HG02798 (cell line): ENCODE measurements around the gene HEPHL1.

ENCODE experiments used
- ATAC-seq: cut with Tn5 transposase; IDR thresholded peaks from one replicate; pipeline ENCODE4 v1.9.1; 2021; ENCODE audit warnings: mild to moderate bottlenecking; ENCODE audit not compliant: unreplicated experiment, poor library complexity

The HEPHL1 gene

DNA sequence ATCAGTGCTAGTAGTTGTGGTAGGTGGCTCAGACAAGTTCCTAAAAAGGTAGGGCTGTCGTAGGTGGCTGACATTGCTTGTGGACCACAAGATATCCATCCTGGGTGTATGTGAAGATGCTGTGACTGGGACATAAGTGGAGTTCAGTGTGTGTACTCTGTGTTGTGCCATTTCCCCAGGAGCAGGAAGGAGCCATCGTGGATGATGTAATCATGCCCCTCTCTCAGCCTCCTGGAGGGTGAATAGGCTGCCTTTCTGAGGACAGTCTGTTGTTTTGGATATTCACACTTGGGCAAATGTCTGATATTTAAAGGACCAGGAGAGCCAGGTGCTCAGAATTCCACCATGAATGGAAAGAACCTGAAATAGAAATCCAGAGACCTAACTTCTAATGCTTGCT lies 2.7 kb downstream of the HEPHL1 start:
- ATAC-seq, result no peak

DNA sequence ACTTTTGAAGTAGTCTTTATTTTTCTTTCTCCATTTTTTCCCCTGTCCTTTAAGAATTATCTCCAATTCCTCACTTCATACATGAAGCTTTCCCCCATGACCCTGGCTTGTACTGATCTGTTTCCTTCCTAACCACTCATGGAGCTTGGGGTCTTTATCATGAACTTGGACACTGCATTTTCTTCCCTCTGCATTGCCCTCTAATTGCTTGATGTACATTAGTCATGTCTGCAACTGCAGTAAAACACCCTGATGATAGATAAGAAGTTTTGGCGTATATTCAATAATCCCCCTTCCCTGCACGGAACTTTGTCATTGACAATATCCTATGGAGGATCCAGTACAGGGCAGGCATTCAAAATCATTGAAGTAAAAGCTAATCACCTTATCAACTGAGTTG lies 3.4 kb downstream of the HEPHL1 start:
- no peak for ATAC-seq

DNA sequence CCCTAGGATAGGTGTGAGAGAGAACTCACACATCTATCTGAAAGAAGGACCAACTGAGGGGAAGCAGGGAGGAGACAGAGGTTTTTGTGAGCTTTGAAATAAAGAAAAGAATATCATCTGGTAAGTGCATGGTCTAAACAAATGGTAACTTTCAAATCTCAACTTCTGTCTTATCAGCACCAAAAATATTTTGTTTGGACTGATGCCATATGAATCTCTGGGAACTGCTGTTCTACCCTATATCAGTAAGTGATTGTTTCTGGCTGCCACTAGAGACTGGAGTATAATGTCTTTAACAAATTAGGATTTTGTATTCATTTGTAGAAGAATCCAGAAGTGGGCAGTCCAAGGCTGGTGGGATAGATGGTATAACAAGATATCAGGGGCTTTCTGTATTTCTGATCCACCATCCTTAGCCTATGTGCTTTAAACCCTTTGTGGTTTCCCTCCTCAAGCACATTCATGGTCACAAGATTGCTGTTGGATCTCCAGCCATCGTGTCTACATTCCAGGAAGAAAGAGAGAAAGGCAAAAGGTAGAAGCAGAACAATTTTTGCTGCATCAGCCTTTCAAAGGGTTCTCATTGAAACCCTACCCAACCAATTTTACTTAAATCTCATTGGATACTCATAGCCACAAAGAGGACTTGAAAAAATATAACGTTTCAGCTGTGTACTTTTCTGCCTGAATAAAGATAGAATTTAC lies 4.7 kb downstream of the HEPHL1 start:
- no peak for ATAC-seq

DNA sequence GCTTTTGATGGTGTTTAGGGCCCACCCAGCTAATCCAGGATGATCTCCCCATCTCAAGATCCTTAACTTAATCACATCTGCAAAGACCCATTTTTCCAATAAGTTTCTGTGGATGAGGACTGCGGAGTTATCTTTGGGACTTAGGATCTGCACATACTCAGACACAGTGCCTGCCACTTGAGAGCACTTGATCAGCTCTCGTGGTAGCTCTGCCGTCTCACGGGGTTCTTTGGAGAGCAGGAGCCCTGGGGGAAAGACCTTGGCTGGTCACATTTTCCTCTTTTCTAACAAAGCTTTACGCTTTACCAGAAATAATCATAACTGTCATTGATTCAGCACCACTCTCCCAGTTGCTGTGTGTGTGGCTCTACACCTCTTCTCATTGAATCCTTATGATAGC lies 6.1 kb downstream of the HEPHL1 start:
- no peak for ATAC-seq

DNA sequence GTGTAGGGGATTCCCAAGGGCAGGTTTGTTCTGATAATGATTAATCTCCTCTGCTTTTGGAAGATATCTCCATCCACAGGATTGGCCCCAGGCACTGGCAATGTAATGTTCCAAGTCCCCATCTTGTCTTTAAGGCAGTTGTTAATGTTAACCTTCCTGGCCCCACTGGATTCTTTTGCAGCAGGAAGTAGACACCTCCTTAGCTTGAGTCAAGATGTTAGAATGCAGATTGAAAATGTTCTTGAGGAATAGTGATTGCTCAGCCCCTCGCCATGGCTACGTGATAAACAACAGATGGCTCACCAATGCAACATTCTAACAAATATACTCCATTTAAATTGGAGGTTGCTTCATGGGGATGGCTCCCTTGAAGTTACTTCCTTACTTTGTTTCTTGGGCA lies 7.3 kb downstream of the HEPHL1 start:
- no peak for ATAC-seq

DNA sequence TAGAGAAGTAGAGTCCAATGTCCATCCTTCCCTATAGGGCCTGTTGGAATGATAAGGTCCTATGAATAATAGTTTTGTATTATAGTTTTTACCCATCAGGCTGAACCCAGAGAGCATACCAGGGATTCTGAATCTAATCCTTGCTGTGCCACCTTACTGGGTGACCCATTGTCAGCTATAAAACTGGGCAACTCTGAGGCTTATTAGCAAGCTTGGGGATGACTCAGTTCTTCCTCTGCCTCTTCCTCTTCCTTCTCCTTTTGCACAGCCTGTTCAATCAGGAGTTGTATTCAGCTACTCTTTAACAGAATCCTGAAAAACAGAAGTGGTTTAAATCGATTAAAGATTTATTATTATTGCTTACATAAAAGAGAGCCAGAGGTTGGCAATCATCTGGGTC lies 8.9 kb downstream of the HEPHL1 start:
- ATAC-seq, result no peak

DNA sequence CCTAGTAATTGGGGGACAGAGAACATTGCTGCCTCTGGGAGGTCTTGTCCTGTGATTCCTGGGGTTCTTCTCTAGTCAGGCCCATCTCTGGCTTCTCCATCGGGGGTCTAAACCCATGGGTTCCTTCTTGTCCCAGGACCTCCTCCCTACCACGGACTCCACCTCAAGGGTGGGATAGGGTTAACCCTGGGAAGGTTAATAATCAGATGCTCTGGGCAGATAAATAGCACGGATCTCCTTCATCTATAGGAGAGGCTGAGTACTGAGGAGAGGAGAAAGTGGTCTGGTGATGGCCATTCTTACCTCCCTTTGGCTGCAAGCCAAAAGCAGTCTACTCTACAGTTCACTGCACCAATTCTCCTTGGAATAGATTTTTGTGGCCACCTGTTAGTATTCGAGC lies 10.5 kb downstream of the HEPHL1 start:
- ATAC-seq, result no peak

DNA sequence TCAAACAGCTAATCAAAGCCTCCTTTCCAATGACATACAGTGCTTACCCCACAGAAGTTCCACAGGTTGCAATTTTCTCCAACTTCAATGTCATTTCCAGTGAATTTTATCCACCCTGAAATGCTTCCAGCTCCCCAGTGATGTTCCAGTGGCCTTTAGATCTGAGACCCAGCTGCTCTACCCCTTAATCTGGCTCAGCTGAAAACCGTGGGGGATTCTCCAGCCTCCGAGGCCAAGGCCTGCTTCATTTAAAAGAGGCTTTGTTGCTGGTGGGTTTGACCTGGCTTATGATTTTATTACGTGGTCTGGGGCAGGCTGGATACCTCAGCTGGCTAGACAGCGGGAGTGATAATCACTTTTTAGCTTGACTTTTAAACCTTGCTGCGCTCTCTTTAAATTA lies 10.9 kb downstream of the HEPHL1 start:
- ATAC-seq, result no peak

DNA sequence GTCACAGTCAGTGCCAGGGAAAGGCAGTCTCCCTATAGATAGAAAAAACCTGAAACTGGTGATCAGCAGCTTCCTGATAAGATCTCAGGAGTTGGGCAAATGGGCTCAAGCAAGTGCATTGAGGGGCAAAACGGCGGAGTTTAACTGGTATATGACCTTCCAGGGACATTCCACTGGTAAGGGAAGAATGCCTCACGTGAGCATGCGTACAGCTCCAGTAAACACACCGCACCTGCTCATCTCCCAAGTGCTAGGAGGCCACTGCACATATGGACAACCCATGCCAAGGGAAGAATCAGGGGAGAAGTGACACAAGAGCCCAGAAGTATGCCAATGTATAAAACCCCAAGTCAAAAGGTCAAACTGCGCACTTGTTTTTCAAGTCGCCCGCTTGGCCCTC lies 11.6 kb downstream of the HEPHL1 start:
- ATAC-seq, result no peak

DNA sequence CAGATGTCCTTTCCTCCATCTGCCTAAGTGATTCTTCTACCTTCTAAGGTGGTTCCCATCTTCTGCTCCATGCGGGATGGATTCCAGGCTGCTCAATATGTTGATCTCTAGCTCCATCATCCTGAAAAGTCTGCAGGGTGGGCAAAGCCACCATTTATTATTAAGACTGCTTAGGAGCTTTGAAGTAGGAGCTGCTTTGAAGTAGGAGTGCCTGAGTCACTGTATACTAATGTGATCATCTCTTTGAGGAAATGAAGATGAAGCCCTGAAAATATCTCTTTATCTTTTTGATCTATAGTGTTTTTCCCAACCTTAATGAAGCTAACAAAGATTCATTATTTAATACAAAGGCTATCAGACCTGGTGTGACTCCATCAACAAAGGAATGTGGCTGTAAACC lies 13.1 kb downstream of the HEPHL1 start:
- no peak for ATAC-seq

DNA sequence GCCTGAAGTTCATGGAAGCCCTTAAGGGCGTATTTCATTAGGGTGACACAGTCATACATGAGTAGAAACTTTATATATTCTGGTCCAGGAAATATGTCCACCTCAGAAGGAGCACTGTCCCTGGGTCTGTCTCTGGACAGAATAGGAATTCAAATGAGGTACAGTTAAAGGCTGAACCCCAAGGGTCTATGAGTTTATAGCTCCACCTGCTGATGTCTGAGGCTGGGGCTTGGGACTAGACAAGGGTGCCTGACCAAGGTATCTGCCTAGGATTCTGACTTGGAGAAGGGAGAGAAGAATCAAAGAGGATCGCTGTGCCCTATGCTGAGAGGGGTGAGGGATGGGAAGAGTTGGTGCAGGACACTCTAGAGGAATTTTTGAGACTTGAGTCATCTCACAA lies 14.9 kb downstream of the HEPHL1 start:
- no peak for ATAC-seq

DNA sequence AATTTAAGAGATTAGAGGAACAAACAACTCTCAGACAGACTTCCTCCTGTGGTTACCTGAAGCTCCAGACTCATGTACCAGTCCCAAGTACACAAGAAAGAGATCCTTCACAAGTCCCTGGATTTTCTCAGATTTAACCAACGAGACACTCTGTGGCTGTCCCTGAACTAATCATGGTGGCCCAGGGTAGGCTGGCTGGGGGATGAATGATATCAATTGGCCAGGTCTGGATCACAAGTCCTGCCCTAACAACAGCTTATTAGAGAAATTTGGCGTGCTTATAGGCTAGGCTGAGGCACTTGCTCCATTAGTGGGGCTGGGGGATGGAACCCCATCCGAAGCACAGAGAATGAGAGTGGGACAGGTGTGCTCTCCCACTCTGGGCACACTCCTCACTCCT lies 22.1 kb downstream of the HEPHL1 start:
- ATAC-seq, result no peak

DNA sequence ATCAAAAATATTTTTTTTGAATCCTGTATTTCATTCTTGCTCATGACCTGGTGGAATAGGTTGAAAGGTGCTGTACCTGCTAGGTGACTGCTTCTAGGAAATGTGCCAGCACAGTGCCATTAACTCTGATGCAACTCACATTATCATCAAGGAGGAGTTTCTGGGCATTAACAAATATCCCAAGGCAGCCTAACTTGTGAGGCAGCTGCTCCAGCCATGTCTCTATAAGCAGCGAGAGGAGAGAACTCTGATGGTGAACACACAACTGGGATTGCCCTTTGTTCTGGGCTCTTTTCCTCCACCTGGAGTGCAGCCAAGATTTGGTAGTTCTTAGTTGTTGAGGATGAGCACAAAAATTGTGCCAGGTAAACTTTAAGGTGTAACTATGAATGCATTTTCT lies 25.6 kb downstream of the HEPHL1 start:
- ATAC-seq, result no peak

DNA sequence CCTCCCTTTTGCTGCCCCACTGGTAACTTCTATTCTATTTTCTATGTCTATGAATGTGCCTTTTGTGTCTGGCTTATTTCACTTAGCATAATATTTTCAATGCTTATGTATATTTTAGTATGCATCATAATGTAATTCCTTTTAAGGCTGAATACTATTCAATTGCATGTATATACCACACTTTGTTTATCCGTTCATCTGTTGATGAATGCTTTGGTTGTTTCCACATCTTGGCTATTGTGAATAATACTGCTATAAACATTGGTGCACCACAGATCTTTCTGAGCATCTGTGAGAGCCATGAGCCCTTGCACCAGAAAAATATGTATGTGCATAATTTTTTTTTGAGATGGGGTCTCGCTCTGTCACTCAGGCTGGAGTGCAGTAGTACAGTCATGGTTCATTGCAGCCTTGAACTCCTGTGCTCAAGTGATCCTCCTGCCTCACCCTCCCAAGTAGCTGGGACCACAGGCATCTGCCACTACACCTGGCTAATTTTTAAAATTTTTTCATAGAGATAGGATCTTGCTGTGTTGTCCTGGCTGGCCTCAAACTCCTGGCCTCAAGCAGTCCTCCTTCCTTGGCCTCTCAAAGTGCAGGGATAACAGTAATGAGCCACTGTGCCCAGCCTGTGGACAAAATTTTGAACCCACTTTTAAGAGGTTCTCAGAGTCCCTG lies 27.0 kb downstream of the HEPHL1 start:
- ATAC-seq, result no peak

DNA sequence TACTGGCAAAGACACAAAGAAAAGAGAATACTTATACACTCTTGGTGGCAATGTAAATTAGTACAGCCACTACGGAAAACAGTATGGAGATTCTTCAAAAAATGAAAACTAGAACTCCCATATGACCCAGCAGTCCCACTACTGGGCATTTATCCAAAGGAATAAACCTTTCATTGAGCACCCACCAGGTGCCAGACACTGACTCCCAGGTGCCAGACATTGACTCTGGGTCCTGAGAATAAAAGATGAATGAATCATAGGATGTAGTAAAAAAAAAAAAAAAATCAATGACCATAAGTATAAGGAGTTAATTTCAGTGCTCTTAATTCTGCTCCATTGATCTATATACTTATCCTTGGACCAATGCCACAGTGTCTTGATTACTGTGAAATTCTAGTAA lies 28.2 kb downstream of the HEPHL1 start:
- ATAC-seq, result no peak

DNA sequence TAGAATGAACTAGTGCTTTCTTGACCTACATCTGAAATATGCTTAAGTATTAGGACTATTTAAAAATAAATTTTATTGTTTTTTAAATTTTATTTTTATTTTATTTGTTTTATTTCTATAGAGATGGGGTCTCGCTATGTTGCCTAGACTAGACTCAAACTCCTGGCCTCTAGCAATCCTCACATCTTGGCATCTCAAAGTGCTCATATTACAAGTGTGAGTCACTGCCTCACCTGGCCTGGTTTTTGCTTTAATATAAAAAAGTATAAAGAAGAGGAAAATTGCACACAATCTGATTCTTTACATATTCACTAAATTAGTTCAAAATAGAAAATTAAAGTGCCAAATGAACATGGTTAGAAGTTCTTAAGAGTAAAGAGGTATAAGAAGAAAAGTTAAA lies 37.5 kb downstream of the HEPHL1 start:
- ATAC-seq, result no peak

DNA sequence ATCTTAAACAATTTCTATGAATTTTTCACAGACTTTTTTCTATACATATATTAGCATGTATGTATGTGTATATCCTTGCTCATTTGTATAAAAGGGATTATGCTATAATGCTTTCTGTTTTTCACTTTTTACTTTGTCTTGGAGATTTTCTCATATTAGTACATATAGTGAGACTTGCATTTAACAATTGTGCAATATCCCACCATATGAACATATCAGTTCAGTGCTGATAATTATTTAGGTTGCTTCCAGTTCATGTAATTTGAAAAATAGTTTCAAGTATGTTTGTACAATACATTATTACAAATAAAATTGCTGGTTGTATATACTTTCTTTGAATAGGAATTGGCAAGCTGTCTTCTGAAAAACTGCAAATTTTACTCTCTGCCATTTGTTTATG lies 37.9 kb downstream of the HEPHL1 start:
- no peak for ATAC-seq

DNA sequence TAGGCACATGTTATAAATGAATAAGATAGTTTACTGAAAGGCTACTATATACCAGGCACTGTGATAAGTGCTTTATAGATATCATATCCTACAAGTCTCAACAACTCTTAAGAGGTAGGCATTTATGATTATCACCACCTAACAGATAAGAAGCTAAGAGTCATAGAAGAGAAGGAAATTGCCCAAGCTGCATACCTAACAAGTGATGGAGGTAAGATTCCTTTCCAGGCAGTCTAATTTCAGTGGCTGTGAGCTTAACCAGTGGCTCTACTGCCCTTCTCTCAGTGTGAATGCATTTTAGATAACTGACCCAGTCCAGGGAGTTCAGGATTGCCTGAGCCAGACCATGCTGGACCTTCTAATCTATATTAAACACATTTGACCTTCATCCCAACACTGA lies 39.2 kb downstream of the HEPHL1 start:
- no peak for ATAC-seq

DNA sequence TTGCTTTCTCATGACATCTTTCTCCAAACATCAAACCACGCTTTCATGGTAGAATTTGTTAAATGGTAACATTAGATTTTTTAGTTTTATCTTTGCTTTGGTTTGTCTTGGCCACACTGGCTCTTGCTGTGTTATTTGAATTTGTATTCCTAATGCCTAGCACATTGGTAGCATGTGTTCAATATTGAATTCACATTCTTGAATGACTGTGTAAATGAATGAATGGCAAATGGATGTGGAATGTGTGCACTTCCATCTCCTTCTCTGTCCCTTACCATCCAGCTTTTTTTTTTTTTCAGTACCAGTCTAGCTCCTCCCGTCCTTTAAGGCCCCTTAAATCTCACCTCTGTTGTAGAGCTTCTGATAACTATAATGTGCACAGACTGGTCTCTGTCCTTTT lies 41.2 kb downstream of the HEPHL1 start:
- ATAC-seq, result no peak

DNA sequence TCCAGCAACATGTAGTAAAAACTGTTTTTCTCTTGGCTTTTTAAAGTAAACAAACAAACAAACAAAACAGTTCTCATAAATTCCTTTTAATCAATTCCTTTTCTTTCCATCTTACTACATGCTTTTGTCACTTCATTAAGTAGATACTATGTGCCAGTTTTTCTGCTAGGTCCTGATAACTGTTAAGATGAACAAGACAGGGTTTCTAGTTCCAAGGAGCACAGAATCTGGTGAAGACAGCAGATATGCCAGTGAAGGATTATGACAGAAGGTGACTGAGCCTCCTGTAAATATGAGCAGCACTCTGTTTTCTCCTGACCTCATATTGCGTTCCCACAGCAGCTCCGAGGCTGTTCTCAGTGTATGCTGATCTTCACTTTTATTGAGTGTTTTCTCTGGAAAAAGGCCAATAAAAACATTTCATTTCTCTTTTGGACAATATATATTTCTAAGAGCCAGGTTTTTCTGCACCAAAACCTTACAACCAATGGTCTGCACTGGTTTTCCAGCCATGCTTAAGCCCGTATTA lies 45.8 kb downstream of the HEPHL1 start:
- no peak for ATAC-seq

DNA sequence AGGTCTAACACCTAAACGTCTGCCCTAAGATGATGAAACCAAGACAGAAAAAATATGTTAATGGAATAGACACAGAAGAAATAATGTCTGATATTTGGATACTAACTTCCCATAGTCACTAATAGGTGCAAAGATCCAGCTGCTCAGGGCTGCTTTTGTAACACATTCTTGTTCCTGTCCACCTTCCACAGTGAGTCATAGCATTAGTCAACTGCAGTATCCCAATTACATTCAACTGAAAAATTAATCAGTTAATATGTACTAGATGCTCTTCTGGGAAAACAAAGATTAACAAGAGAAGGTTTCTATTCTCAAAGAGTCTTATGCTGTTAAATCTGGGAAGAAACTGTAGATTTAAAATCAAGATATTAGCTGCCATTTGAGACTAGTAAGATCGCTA lies 47.6 kb downstream of the HEPHL1 start:
- ATAC-seq, result no peak
